HG03280 (cell line): ENCODE results near the gene ANKRD6.

ENCODE experiments used
- ATAC-seq: cut with Tn5 transposase; IDR thresholded peaks from one replicate; pipeline ENCODE4 v1.9.1; 2021; ENCODE audit warnings: mild to moderate bottlenecking, moderate library complexity; ENCODE audit not compliant: unreplicated experiment

ANKRD6 gene

DNA sequence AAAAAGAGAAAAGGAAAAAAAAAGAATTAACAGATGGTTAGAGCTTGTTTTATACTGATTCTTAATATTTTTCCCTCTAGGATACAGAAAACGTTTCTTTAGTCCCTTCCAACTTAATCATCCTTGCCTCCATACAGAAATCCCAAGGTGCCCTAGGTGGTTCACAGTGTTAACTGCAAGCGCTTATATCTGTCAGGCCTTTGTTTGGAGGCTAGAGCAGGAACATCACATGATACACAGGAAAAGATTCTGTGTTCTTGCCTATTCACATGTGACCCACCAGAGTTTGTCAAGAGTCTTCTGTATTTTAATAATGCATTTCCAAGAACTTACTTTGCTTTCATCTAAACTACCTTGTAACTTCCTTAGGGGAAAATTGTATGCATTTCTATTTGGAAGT lies 31.3 kb downstream of the ANKRD6 start:
- no peak for ATAC-seq

DNA sequence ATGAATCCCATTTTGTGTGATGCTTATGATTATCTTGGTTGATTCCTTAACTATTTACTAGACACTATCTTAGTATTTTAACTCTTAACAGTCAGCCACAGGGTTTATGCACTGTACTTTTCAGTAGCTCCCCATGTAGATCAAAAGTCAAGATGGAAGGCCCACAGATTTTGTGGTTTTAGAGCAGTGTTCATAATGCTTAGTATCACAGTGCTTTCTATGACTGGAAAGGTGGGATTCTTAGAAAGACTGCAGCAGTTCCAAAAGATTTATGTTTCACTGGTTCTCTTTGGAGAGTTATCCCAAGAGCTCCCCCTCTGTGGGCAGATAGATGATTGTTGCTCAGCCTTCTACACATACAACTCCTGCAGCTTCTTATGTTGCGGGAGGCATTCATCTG lies 34.5 kb downstream of the ANKRD6 start:
- ATAC-seq = no peak

DNA sequence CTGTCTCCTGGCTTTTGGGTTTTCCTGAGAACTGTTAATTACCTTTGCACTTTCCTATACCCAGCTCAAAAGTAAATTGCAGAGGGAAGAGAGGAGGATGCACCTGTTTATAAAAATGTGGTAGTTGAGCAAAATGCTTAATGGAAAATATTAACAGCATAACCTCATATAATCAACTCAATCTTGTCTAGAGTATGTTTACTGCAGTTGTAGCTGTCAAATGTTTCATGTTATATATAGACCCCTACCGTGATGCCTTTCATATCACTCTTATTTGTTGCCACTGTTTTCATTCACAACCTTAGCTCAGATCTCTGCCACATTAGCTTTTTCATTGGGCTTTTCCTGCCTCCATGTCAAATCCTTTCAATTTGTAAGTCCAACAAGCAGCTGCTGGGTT lies 36.0 kb downstream of the ANKRD6 start:
- ATAC-seq = no peak

DNA sequence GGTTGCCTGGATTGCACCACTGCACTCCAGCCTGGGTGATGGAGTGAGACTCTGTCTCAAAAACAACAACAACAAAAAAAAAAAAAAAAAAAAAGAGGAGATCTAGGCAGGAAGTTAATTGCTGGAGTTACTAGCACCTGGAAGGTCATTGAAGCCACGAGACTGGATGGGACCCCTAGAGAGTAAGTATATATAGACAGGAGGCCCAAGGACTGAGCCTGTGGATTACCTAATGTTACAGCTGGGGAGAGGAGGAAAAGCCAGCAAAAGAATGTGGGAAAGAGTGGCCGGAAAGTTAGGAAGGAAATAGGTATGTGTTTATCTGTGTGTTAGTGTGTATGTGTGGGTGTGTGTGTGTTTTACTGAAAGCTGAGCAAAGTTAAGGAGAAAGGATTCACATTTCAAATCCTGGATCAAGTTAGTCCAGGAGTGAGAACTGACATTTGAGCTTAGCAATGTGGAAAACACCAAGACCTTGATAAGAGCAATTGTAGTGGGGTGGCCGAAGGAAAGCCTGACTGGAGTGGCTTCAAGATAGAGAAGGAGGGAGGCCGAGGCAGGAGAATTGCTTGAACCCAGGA lies 38.4 kb downstream of the ANKRD6 start:
- ATAC-seq = no peak

DNA sequence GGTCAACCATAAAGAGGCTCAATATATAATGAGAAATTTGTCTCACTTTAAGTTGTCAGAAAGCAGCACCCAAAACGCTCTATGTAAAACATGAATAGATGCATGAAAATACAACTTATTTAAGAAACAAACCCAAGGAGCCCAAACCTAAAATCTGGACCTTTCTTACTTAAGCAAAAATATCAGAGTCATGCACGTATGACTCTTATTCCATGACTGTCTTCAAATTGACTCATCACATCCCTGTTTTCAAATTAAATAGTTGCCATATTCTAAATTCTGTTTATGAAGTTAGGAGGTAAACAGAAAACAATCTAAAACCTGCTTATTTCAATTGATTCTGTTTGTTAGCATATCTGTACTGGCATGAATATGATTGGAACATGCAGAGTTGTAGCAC lies 42.1 kb downstream of the ANKRD6 start:
- ATAC-seq = no peak

DNA sequence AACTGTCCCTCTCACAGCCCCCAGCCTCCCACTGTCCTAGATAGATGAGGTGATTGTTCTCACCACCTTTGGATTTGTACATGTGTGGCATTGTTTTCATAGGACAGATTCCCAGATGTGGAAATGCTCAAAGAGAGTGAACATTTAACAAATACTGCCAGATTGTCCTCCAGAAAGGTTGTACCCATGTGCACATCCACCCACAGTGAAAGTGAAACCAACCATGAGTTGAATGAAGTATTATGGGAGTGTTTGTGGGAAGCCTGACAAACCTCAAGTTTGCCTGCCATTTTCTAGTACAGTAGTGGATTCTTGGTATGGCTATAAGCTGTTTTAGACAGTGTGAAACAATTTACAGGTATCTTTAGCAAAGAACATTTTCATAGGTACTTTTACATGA lies 42.7 kb downstream of the ANKRD6 start:
- no peak for ATAC-seq

DNA sequence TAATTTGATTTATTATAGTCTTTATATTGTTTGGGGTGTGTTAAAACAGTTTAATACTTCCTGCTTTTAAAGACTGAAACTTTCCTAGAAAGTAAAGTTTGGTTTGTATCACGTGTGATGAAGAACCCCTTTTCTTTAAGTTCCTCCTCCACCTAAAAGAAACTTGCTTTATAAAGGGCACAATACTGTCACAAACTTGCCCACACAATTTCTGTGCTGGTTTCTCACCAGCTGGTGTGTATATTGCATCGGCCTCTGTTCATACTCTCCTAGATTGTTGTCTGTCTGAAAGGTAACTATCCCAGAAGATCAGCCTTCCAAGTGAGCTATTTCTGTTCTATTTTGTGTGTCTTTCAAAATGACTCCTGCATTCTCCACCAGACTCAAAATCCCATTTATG lies 46.9 kb downstream of the ANKRD6 start:
- ATAC-seq = no peak

DNA sequence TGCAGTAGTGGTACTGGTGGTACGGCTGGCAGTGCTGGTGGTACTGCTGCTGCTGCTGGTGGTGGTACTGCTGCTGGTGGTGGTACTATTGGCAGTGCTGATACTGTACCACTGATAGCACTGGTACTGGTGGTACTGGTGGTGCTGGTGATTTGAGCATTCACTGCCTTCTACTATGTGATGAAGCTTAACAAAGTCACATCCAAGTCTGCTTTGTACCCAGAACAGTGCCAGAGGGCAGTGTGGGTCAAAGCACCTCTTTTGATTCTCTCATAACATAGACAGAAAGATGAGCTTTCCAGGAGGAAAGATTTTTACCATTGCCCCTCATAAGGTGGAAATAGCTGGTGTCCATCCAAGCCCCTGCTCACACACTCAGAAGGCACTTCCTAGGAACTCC lies 48.7 kb downstream of the ANKRD6 start:
- ATAC-seq = no peak

DNA sequence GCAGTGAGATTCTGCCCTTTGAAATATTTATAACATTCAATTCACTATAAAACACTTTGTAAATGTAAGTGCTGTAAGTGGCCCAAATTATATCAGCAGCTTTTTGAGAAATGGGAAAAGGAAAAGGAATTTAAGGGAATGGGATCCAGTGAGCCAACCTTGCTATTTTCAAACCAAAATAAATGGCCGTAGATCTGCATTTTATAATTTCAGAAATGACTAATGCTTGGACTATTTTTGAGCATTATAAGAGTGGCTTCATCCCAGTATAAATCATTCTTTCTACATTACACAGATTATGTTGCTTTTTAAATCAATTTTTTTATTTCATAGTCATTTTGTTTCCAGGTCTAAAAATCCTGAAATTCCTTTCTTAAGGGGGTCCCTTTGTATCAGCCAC lies 49.2 kb downstream of the ANKRD6 start:
- ATAC-seq = no peak

DNA sequence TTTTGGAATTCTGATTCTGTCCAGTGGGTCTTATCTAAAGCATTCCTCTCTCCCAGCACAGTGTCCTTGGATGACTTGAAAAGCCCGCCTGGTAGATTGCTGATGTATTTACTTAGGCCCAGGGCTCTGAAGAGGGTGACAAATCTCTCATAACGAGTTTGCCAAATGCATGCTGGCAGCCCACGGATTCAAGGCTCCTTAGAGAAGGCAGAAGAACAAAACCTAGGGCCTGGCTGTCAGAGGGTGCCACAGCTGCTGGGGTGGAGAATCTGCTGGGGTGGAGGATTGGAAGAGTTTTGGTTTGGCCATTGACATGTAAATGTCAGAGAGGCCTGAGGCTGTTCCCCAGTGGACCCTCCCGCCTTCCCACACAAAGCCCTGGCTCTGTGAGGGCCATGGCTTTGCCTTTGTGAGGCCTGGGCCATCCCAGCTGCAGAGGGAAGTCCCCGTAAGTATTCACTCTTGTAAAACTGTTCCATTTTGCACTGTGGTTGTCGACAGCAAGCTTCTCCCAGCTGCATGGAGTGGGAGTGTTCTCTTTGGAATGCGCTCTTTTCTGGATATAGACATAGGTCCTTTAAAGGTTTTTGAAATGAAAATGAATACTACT lies 50.3 kb downstream of the ANKRD6 start:
- no peak for ATAC-seq

DNA sequence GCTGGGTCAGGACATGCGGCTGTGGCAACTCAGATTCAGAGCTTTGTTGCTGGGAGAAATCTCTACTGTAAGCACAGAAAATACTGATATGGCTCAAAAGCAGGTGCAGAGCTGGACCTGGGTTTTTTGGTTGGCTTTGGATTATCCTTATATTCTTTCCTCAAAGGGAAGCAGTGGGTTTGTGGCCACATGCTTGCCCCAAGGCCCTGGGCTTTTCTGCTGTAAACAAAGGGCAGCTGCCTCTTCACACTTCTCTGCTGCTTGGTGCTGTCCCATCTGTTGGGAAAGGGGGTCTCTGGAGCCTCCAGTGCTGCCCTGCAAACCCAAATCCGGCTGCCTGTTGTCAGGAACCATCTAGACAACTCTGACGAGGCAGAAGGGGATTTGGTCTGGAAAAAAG lies 52.4 kb downstream of the ANKRD6 start:
- ATAC-seq = no peak

DNA sequence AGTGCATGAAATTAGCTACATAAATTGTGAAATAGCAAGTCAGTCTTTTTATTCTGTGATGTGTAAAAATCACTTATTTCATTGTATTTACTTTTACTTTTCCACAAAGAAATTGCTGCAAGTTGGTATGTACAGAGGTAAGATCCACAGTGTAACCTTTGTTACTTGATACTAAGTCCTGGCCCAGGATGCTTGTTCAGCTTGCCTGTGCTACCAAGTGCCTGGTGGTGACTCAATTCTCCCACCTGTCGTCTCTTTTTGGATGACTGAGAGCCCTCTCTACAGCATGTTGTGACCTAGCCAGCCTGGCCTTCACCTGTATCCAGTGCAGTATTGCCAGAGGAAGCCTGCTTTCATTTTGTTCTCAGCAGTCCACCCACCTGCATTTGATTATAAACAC lies 54.9 kb downstream of the ANKRD6 start:
- no peak for ATAC-seq

DNA sequence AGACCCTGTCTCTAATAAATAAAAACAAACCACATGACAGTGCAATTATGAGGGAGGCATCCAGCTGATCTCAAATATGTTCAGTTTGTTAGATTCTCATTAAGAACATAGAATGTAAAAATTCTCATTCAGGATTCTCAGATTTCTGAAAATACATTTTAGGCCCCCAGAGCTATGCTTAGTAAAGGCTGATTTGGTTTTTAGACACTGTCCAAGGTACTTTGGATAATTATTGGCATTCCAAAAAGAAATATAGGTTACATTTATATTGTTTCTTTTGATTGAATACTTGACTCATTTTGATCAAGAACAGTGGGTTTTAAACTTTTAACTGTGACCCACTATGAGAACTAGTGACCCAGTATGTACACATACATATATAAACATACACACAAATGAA lies 55.5 kb downstream of the ANKRD6 start:
- ATAC-seq = no peak

DNA sequence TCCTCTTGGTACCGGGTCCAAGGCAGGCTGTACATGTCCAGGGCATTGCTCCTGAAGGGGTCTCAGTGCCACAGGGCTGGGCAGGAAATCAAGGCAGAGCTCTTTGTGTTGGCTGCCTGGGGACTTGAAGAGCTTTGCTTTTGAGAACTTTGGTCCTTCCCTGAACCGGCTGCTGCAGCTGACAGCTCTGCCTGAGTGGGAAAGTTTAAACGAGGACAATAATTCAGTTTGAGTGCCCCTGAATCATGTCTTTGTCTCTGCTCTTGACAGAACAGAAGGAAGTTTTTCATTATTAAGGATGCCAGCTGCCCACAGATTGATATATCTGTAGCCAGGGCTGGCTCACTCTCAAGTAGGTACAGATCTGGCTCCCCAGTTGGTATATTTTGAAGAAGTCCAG lies 56.1 kb downstream of the ANKRD6 start:
- no peak for ATAC-seq

DNA sequence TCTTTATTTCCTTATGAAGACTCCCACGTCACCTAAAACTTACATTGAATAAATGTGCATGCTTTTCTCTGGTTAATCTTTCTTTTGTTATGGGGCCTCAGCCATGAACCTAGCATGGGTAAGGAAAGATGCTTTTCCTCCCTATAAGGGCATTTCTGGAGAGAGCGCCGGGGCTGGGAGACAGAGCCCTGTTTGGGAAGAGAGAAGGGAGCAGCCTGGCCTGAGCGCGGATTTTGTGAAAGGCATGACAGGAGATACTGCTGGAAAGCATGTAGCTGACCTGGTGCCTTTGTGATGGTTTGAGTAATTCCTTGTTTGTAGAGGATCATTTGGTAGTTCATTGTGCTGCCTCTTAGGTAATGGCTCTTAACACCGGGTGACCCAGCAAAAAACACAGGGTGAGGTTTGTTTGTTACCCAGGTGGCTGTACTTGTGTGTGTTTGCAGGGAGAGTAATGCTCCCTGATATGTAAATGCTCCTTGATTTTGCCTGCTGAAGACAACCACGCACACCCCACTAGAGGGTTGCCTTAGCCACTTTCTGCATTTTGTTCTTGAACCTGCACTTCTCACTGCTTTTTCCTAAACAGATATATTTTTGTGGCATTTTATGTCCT lies 59.2 kb downstream of the ANKRD6 start:
- ATAC-seq = no peak

DNA sequence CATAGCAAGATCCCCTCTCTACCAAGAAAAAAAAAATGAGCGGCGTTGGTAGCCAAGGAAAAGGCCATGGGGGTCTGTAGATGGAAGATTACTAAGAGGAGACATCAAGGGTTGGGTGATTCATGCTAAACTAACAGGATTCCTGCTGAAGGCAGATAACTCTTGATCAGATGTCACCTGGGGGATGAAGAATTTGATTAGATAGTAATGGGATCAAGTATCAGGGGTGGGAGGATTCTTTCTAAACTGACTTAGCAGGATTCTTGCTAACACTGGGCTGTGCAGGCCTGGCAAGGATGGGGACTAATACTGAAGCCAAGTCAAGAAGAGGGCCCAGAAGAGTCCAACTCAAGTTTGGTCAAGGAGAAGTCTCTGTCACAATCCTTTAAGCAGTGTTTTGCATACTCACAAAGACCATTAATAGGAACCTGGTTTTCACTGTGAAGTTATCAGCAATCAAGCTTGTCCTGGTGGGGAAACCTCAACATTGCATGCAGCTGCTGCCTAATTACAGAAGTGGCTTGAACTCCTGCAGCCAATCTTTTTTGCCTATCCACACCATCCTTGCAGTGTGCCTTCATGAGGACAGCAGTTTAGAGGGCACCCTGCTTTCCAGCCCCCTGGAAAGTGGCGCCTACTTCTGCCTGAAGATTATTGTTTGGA lies 61.3 kb downstream of the ANKRD6 start:
- no peak for ATAC-seq

DNA sequence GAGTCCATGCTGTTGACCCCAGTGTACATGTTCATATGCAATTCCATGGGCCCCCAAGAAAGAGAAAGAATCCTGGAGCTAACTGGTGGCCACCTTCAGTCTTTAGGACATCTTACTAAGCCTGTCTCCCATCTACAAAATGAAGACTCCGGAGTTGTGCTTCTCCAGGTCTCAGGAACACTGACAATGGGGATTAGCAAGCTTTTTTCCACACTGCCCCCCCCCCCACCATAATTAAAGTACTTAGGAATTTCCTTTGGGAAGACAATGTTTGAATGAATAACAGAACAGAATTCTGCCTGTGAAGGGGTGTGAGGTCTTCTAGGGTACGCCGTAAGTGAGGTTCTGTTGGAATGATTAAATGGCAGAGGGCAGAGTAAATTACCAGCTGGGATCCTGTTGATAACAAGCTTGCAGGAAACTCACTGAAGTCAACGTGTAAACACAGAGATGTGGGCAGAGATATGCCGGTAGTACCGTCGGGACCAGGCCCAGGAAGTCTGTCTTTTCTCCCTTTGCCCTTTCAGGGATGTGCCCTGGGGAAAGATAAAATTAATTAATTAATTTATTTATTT lies 63.1 kb downstream of the ANKRD6 start:
- ATAC-seq = no peak

DNA sequence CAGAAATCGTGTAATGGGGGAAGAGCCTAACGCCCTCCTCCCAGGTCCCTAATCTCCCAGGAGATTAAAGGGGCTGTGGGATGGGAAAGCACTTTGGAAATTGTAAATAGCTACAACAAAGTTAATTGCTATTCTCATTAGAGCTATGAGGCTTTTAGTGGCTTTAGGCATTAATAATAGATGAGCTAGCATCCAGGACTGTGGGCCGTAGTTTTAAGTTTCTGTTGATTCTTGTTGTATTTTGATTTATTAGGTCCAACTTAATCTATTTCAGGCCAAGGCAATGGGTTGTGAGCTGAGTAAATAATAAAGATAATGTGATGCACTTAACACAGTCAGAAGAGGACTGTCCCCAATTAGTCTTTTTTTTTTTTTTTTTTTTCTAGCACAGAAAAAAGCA lies 67.7 kb downstream of the ANKRD6 start:
- ATAC-seq = no peak

DNA sequence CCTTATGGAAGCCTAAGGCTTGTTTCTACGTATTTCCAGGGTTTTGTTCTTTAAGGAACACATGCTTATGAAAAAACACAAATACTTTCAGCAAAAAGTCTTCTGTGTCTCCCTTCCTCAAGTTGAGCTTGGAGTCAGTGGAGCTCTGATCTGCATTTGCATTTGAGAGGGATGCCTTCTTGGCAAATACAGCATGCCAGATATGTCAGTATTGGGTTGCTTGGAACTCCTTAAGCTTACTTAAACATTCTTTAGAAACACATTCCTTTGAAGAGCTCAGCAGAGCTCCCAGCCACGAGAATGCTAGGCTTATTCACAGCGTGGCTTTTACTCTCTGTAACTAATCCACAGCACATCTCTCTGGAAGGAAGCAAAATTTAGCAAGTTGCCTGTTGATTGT lies 68.3 kb downstream of the ANKRD6 start:
- ATAC-seq = no peak

DNA sequence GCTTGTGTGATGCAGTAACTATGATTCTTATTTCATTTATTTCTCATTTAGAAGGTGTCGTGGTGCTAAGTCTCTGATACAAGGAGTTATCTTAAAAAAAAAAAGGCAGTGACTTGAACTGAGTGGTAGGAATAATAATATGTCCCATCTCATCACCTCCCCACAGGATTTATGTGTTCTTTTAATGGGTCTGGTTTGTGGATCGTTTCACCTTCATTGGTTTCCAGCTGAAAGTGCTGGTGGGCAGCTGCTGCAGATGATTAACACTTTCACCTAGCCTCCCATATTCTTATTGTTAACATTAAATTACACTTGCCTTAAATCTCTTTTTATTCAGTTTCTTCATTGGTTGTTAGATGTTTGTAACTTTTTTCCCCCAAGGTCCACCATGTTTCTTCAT lies 68.8 kb downstream of the ANKRD6 start:
- ATAC-seq = no peak

DNA sequence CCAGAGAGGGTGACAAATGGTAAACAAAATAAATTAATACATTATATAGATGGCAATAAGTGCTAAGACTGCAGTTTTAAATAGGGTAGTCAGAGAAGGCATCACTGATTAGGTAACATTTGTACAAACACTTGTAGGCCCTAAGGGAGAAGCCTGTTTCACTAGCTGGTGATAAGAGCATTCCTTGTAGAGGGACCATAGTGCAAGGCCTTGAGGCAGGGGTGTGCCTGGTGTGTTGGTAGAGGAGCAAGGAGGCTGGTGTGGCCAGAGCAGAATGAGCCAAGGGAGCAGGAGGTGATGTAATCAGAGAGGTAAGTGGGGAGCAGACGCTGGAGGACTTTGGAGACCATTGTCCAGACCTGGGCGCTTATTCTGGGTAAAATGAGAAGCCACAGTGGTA lies 70.7 kb downstream of the ANKRD6 start:
- ATAC-seq = no peak

DNA sequence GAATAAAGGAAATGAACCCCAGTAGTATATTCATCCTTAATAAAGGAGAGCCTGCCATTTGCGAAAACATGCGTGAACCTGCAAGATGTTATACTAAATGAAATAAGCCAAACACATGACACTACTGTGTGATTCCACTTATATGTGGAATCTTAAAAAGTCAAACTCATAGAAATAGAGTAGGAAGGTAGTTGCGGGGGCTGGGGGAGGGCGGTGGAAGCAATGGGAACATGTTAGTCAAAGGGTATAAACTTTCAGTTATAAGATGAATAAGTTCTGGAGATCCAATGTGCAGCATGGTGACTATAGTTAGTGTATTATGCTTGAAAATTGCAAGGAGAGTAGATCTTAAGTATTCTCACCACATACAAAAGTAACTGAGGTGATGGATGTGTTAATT lies 72.9 kb downstream of the ANKRD6 start:
- ATAC-seq = no peak
